ENCODE data around the gene SNX13. TPM values are rescaled to one million over a fixed set of nuclear protein-coding genes. Genes with fewer than 3 reads are reported as not detected.
A peak's percentile ranks its signal among the peaks of the same experiment; 100 is the strongest.

Gene SNX13
- total and polyA plus RNA-seq, 2 experiments from 2014 or later, result 7.5 to 42.7 TPM

GRCh38 chr7:17942231-17942630 is 1.9 kb upstream of the SNX13 start:
- Histone ChIP-seq H3K27me3 (ENCODE audit: insufficient read depth) (no peaks in the 10 kb centered on the region), H3K4me2 (no peak overlapping the region), H3K4me1 (ENCODE audit: insufficient read depth) (peaks cover 16% of the 10 kb centered on the region), H3K36me3 (ENCODE audit: insufficient read depth) (no peaks in the 10 kb centered on the region), H3K79me2 (replicated peaks; ENCODE audit: insufficient read depth) (peaks cover 26% of the 10 kb centered on the region), H3F3A (replicated peaks; ENCODE audit: low read depth) (no peaks in the 10 kb centered on the region), H3K9me2 (ENCODE audit: insufficient read depth) (no peaks in the 10 kb centered on the region), H3K4me3 (no peak overlapping the region), H3K27ac (ENCODE audit: low read depth) (no peak overlapping the region), H2AFZ (no peak overlapping the region), H4K20me1 (replicated peaks; ENCODE audit: insufficient read depth) (no peaks in the 10 kb centered on the region)
- H3K27me3 Mint-ChIP-seq (ENCODE audit: insufficient read depth, low read depth, poor library complexity), result peaks cover 2% of the 10 kb centered on the region
- peak overlapping the region; percentile 99; the same call in 2 of the 3 replicates for H3K4me3 Mint-ChIP-seq
- no peak for DNase-seq (ENCODE audit: low spot score)
- no peak overlapping the region for H3K27ac Mint-ChIP-seq
- no peaks in the 10 kb centered on the region for H3K9me3 Mint-ChIP-seq
- H3K36me3 Mint-ChIP-seq (ENCODE audit: low read depth), result peaks cover 4% of the 10 kb centered on the region; the same call in 1 of the 3 replicates
- peaks cover 27% of the 10 kb centered on the region for H3K4me1 Mint-ChIP-seq
- no peak for ATAC-seq
- TF ChIP-seq STAT1 (IDR thresholded peaks at IDR 0.05; ENCODE audit: unreplicated experiment) (no peak), NANOG (IDR thresholded peaks at IDR 0.05; ENCODE audit: borderline replicate concordance) (no peak), POLR2AphosphoS5 (IDR thresholded peaks at IDR 0.05; ENCODE audit: low read depth) (no peak), JUNB (IDR thresholded peaks at IDR 0.05; ENCODE audit: unreplicated experiment) (no peak), ZNF114 (CRISPR knock-in tag; IDR thresholded peaks at IDR 0.05) (no peak)

GRCh38 chr7:17940951-17941431 is 697 bp upstream of the SNX13 start:
- Mint-ChIP-seq H3K4me1 (peaks cover 27% of the 10 kb centered on the region), H3K9me3 (no peaks in the 10 kb centered on the region), H3K27me3 (ENCODE audit: insufficient read depth, low read depth, poor library complexity) (peaks cover 2% of the 10 kb centered on the region), H3K4me3 (peak overlapping the region; percentile 99), H3K36me3 (ENCODE audit: low read depth) (peaks cover 4% of the 10 kb centered on the region; the same call in 1 of the 3 replicates), H3K27ac (peak overlapping the region; percentile 99)
- Histone ChIP-seq H2AFZ (peak overlapping the region; percentile 61), H4K20me1 (replicated peaks; ENCODE audit: insufficient read depth) (no peaks in the 10 kb centered on the region), H3K27me3 (ENCODE audit: insufficient read depth) (no peaks in the 10 kb centered on the region), H3F3A (replicated peaks; ENCODE audit: low read depth) (no peaks in the 10 kb centered on the region), H3K79me2 (replicated peaks; ENCODE audit: insufficient read depth) (peaks cover 39% of the 10 kb centered on the region), H3K36me3 (ENCODE audit: insufficient read depth) (no peaks in the 10 kb centered on the region), H3K27ac (ENCODE audit: low read depth) (peak overlapping the region; percentile 94), H3K4me3 (peak overlapping the region; percentile 85), H3K4me1 (ENCODE audit: insufficient read depth) (peaks cover 16% of the 10 kb centered on the region), H3K4me2 (peak overlapping the region; percentile 83), H3K9me2 (ENCODE audit: insufficient read depth) (no peaks in the 10 kb centered on the region)
- ATAC-seq (peak; percentile 22), DNase-seq (ENCODE audit: low spot score) (peak; percentile 38)
- TF ChIP-seq EZH2 (IDR thresholded peaks at IDR 0.05; ENCODE audit: low read depth, unreplicated experiment), result no peak
- TF ChIP-seq REST (IDR thresholded peaks at IDR 0.05; ENCODE audit: unreplicated experiment), result no peak
- TF ChIP-seq ETS1 (IDR thresholded peaks at IDR 0.05), result no peak
- TF ChIP-seq CREB1 (CRISPR knock-in tag; IDR thresholded peaks at IDR 0.05; ENCODE audit: low read depth), result no peak

Data from GM23338 (cell line).